Neural cell (in vitro differentiated cells): Measurements from ENCODE around the gene AGO4.

ENCODE experiments used
- POLR2AphosphoS5 ChIP-seq: IDR thresholded peaks from 2 replicates; pipeline ENCODE4 v1.6.1; 2012
- RAD21 ChIP-seq: fragments of 450-650 bp; conservative IDR thresholded peaks from 2 replicates; pipeline ENCODE4 v1.6.1; 2014; ENCODE audit warnings: antibody characterized with exemption, mild to moderate bottlenecking, moderate library complexity
- REST ChIP-seq: IDR thresholded peaks from 2 replicates; pipeline ENCODE4 v1.6.1; 2012; ENCODE audit warnings: borderline replicate concordance
- TF ChIP-seq, protein P1 (sequence below): fragments of 450-650 bp; IDR thresholded peaks from 2 replicates; pipeline ENCODE4 v1.5.1; 2014; ENCODE audit warnings: antibody characterized with exemption, mild to moderate bottlenecking, moderate library complexity; ENCODE audit not compliant: poor library complexity, severe bottlenecking

GRCh38 chr1:35885961-35886558 lies 78.2 kb downstream of the AGO4 start:
- TF ChIP-seq, protein P1, sequence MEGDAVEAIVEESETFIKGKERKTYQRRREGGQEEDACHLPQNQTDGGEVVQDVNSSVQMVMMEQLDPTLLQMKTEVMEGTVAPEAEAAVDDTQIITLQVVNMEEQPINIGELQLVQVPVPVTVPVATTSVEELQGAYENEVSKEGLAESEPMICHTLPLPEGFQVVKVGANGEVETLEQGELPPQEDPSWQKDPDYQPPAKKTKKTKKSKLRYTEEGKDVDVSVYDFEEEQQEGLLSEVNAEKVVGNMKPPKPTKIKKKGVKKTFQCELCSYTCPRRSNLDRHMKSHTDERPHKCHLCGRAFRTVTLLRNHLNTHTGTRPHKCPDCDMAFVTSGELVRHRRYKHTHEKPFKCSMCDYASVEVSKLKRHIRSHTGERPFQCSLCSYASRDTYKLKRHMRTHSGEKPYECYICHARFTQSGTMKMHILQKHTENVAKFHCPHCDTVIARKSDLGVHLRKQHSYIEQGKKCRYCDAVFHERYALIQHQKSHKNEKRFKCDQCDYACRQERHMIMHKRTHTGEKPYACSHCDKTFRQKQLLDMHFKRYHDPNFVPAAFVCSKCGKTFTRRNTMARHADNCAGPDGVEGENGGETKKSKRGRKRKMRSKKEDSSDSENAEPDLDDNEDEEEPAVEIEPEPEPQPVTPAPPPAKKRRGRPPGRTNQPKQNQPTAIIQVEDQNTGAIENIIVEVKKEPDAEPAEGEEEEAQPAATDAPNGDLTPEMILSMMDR = no peak
- TF ChIP-seq POLR2AphosphoS5 = no peak
- no peak for TF ChIP-seq REST
- TF ChIP-seq RAD21 = no peak
